NCI-H2196 (cell line): ENCODE data around the gene COL6A3.

Experiments used
- DNase-seq: peaks from one replicate; lab custom pipeline; 2025; ENCODE audit not compliant: unreplicated experiment; lab: John Stamatoyannopoulos, UW

COL6A3 gene

GRCh38 chr2:237413777-237414661, at the start of gene COL6A3:
TSS of gene COL6A3 (minus strand) at chr2:237414164. CDS start at chr2:237396817, 17,347 bp downstream.
- no peak for DNase-seq

DNA sequence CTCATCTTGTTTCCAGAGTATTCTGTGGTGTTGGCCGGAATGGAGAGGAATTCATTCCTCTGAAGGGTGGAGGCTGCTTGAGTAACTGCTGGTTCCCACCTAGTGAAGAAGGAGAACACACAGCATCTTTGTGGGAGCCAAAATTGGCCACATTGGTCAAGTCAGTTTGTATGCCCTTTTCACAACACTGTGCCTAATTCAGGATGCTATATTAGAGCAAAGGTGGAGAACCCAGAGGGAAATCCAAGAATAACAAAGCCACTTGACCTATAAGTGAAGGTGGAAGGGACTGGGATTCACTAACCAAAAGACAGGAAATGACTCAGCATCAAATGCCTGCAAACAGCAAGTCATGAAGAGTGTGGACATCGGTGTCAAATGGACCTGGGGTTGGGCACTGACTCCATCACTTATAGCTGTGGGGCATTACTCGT, 45.8 kb upstream of the COL6A3 start:
- no peak for DNase-seq

DNA sequence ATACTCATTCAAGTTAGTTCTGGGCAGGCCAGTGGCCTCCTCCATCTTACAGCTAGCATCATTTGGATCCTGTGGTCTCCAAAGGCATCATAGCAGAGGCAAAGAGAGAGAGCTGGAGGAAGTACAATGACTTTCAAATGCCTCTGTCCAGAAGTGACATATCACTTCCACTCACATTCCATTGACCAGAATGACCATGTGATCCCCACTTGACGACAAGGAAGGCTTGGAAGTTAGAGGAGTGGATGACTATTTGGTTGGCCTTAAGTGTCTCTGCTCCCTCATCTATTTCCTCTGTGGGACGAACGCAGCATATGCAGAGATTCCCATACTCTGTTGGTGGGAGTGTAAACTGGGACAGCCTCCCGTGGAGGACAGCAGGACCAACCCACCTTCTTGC, 45.3 kb upstream of the COL6A3 start:
- no peak for DNase-seq

DNA sequence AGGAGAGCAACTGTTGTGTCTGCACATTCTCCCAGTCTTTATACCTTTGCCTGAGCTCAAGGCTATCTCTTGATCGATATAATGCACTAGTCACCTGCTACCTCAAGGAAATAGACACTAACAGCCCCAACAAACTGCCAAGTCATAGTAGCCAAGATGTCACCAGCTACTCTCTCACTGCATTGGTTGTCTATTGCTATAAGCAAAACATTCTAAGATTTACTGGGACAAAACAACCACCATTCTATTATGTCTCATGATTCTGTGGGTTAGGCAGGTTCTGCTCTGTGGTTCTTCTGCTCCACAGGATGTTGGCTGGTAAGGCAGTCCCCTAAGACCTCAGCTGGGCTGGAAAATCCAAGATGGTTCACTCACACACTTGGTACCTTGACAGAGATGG, 44.6 kb upstream of the COL6A3 start:
- no peak for DNase-seq

GRCh38 chr2:237457388-237457941, 43.5 kb upstream of the COL6A3 start:
- DNase-seq: no peak

DNA sequence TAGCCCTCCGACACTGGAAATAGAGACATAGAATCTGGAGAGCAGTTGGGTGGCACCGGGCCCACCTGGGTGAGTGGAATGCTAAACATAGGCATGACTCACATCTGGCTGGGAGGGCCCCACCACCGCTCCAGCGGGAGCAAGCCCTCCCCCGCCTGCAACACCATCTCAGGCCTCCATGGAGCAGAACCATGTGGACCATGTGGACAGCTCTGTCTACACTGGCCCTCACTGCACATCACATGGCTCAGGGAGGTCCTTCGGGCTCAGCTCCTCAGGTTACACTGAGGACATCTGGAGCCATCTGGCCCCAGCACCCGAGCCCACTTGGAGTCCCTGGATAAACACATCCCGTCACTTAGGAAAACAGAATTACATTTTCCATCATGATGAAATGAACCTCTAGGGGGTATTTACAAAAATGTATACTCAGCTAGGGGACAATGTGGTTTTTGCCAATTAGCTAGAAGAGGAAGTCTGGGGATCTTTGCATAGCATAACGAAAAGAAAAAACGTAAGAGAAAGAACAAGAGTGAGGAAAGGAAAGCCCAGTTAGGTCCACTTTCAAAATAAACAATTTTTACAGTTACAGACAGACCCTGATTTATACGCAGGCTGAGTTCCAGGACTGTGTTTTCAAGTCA, 42.4 kb upstream of the COL6A3 start:
- DNase-seq: no peak

- DNase-seq: no peak
Observed at GRCh38 chr2:237455764-237456163, 41.8 kb upstream of the COL6A3 start.

- peak; percentile 64 for DNase-seq
Observed at GRCh38 chr2:237453671-237454070, 39.7 kb upstream of the COL6A3 start.

DNA sequence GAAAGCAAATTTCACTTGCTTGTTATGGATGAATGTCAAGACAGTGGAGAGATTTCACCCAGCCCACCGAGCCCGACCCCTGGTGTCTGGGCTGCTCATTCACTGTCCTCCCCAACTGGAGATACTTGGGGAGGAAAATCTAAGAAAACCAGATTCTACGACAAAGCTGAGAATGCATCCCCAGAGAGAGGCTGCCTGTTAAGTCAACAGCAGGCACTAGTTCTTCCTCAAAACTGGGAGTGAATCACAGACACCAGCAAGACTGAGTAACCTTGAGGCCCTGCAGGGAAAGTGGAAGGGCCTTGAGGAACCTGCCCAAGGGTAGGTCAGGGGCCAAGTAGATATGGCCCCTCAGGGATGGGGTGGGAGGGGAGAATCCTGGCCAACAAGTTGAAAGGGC, 38.9 kb upstream of the COL6A3 start:
- no peak for DNase-seq

DNA sequence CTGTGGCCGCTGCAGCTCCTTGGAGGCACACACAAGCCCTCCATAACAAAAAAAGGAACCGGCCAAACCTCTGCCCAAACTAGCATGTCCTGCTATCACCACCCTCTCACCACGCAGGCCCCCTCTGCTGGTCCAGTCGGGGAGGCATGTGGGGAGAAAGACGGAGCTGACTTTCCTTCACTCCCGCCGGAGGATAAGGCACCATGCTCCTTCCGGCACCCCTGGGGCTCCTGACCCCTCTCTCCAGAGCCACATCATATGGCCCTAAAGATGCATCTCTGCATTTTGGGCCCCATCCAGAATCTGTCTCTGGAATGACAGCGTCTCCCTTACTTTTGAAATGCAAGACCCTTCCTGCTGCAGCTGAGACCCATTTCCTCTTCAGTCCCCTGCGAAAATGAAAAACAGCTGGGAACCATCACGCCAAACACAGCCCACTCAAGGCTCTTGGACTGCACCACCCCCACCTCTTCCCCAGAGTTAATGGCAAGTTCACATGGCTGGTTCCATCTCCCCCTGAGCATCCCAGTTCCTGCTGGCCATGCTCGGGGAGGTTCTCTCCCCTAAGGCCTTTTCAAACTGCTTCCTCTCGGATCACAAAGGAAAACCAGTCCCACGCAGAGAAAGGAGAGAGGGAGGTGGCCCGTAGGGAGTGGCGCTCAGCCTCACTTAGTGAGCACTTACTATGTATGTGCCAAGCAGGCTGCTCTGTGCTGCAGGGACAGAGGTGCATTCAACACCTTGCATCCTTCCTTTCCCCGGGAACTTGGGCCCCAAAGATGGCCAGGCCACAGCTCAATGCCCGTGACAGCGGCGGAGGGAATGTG, 37.9 kb upstream of the COL6A3 start:
- no peak for DNase-seq

GRCh38 chr2:237450583-237450982, 36.6 kb upstream of the COL6A3 start:
- no peak for DNase-seq

DNA sequence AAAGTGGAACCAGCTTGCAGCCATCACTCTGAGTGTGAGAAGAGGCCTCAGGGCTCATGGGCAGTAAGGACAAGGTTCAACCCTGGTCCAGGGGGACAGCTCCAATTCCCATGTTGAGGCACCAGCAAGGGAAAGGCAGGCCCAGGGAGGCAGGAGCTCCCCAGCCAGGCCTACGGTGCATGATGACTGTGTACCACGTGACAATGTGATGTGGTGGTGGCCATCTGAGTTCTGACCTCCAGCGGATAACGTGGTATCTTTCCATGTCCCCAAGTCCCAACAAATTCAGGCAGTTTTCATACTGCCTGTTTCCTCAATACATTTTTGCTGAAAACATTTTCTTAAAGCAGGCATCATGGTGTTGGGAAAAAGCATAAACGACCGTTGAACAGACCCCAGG, 36.1 kb upstream of the COL6A3 start:
- no peak for DNase-seq

GRCh38 chr2:237449193-237449881, 35.4 kb upstream of the COL6A3 start:
- DNase-seq: peak; percentile 46

DNA sequence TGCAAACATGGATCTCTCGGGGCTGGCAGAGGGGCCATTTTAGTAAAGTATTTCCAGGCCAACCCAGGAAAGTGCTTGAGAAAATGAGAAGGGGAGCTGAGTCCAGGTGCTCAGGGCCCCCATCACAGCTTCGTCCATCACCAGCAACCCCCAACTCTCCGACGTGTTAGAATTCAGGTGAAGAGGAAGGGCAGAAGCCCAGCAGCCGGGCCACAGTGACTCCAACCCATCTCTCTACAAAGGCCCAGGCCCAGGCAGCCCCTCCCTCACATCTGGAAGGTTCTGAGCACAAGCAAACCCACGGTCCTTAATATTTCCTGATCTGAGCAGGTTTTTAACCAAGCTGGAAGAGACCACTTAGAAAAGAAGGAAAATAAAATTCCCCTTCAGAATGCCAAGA, 34.7 kb upstream of the COL6A3 start:
- DNase-seq: no peak

GRCh38 chr2:237448171-237448570, 34.2 kb upstream of the COL6A3 start:
- DNase-seq: no peak

DNA sequence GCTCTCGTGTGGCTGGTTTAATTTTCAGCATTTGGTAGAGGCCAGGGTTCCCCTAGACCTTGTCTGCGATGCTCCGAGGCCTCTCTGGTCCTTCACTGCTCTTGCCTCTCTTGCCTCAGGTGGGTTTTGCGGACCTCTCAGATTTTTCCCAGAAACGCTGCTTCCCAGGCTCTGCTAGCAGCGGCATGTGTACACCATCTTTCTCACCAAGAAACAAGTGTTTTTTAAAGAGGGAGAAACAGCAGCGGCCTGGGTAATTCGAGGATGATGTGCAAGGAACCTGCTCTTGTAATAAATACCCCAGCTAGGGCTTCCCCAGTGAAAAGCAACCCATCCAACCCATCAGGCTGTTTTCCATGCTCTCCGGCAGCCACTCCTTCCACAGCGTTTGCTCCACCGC, 33.5 kb upstream of the COL6A3 start:
- DNase-seq: no peak

GRCh38 chr2:237446338-237446665, 32.3 kb upstream of the COL6A3 start:
- DNase-seq: no peak

- no peak for DNase-seq
Observed at GRCh38 chr2:237445611-237446337, 31.8 kb upstream of the COL6A3 start.

GRCh38 chr2:237444071-237444470, 30.1 kb upstream of the COL6A3 start:
- DNase-seq: no peak

GRCh38 chr2:237441605-237442274, 27.8 kb upstream of the COL6A3 start:
- no peak for DNase-seq
